AG04450 (cell line): ENCODE measurements around the gene CCDC90B. TPM values are rescaled to one million over a fixed set of nuclear protein-coding genes. Genes with fewer than 3 reads are reported as not detected.

ENCODE experiments used
- CTCF ChIA-PET: fragments of 300-600, 350-600 bp; formaldehyde crosslinking; extraction: SDS; loops from one replicate; lab custom pipeline; 2022; ENCODE audit warnings: antibody characterized with exemption, inconsistent platforms; lab: Charles Lee
- POLR2A ChIA-PET: fragments of 350-600 bp; formaldehyde crosslinking; extraction: SDS; loops from one replicate; lab custom pipeline; 2021; ENCODE audit warnings: antibody characterized with exemption, inconsistent platforms; lab: Yijun Ruan, JAX
- DNase-seq: peaks from one replicate; pipeline ENCODE4 v3.0.0-alpha.2; 2011; ENCODE audit warnings: low read depth, low spot score
- H3K27ac ChIP-seq: one replicate; pipeline ENCODE4 v1.5.1; 2012; ENCODE audit warnings: low read depth, low read length, control low read depth
- H3K27me3 ChIP-seq: one replicate; pipeline ENCODE4 v1.6.0; 2012; ENCODE audit warnings: low read length; ENCODE audit not compliant: control insufficient read depth, insufficient read depth
- H3K4me3 ChIP-seq: 2 replicates; pipeline ENCODE4 v1.5.1; 2011; ENCODE audit warnings: mild to moderate bottlenecking, low read depth, low read length, control low read depth
- H3K9me3 ChIP-seq: 2 replicates; pipeline ENCODE4 v1.5.1; 2012; ENCODE audit warnings: low read length; ENCODE audit not compliant: control insufficient read depth, insufficient read depth
- CTCF ChIP-seq: IDR thresholded peaks from 2 replicates; pipeline ENCODE4 v1.5.1; 2011; ENCODE audit warnings: low read depth, low read length, control low read depth, inconsistent platforms
- polyA plus RNA-seq: library from polyadenylated mRNA; depleted of rRNA; stranded (reverse); fragments of >200 nt; gene quantifications from 2 replicates; pipeline ENCODE4 v1.2.3, GENCODE V29; 2011

Gene CCDC90B
- polyA plus RNA-seq, 1 experiment: 84.5 TPM

GRCh38 chr11:83302151-83302550, 16.0 kb upstream of the CCDC90B start:
- no peak for DNase-seq
- no peaks in the 10 kb centered on the region for H3K27me3 ChIP-seq
- ChIA-PET POLR2A (no interaction called here), CTCF (interaction anchor here (0.6 to 3.4 kb wide), 2 partner anchors 10 to 14 kb away, joined by 3 to 22 read pairs; no protein-coding TSS in a partner anchor)
- no peak for TF ChIP-seq CTCF
- H3K9me3 ChIP-seq: no peaks in the 10 kb centered on the region
- H3K27ac ChIP-seq: no peak overlapping the region
- H3K4me3 ChIP-seq: no peak overlapping the region

- Histone ChIP-seq H3K4me3 (no peak overlapping the region), H3K9me3 (no peaks in the 10 kb centered on the region), H3K27ac (no peak overlapping the region), H3K27me3 (no peaks in the 10 kb centered on the region)
- no peak for DNase-seq
- ChIA-PET CTCF (no interaction called here), POLR2A (no interaction called here)
- no peak for TF ChIP-seq CTCF
Measured at GRCh38 chr11:83299681-83300080, 13.5 kb upstream of the CCDC90B start.

DNA sequence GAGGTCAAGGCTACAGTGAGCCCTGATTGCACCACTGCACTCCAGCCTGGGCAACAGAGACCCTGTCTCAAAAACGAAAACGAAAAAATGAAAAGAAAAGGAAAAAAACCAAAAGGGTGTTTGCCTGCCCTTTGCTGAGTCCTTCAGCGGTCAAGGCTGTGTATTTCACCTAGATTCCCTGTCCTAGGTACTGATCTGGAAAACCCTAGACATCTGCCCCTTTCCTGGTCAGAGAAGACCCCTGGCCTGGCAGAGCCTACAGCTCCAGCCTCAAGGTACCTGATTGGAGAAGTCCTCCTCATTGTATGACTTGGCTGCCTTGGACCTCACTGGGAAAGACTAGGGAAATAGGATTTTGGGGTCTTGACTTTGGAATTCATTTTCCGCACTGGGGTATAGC, 8.0 kb upstream of the CCDC90B start:
- no peak overlapping the region for H3K4me3 ChIP-seq
- no peak for DNase-seq
- no peaks in the 10 kb centered on the region for H3K27me3 ChIP-seq
- TF ChIP-seq CTCF: no peak
- no peaks in the 10 kb centered on the region for H3K9me3 ChIP-seq
- CTCF ChIA-PET: interaction anchor here (0.9 to 9.3 kb wide), 11 partner anchors 12 to 534 kb away, joined by 3 to 330 read pairs (median 12); no protein-coding TSS in a partner anchor
- H3K27ac ChIP-seq: no peak overlapping the region
- POLR2A ChIA-PET: no interaction called here

- H3K27me3 ChIP-seq: no peaks in the 10 kb centered on the region
- no peak for TF ChIP-seq CTCF
- no peak for DNase-seq
- CTCF ChIA-PET: interaction anchor here (0.7 to 9.3 kb wide), 48 partner anchors 9 to 608 kb away, joined by 3 to 330 read pairs (median 4); partner anchors contain the start of gene DDIAS
- POLR2A ChIA-PET: no interaction called here
- H3K4me3 ChIP-seq: no peak overlapping the region
- H3K27ac ChIP-seq: no peak overlapping the region
- no peaks in the 10 kb centered on the region for H3K9me3 ChIP-seq
Measured at GRCh38 chr11:83293457-83293774, 7.2 kb upstream of the CCDC90B start.

- ChIA-PET POLR2A (no interaction called here), CTCF (interaction anchor here (0.7 to 9.3 kb wide), 63 partner anchors 9 to 607 kb away, joined by 3 to 330 read pairs (median 4); partner anchors contain the start of gene DDIAS)
- TF ChIP-seq CTCF: peak; percentile 84
- no peaks in the 10 kb centered on the region for H3K27me3 ChIP-seq
- H3K9me3 ChIP-seq: no peaks in the 10 kb centered on the region
- DNase-seq: peak; percentile 29
- H3K27ac ChIP-seq: no peak overlapping the region
- H3K4me3 ChIP-seq: peak overlapping the region; percentile 34; the same call in 1 of the 2 replicates
Measured at GRCh38 chr11:83292709-83293456, 6.7 kb upstream of the CCDC90B start.
